Urinary bladder (tissue), 4 donors: Measurements from ENCODE around the gene PRDM16. TPM values are rescaled to one million over a fixed set of nuclear protein-coding genes. Genes with fewer than 3 reads are reported as not detected.

ENCODE experiments used
- DNase-seq: peaks from one replicate; pipeline ENCODE4 v3.0.0-alpha.2; 2015; ENCODE audit errors: extremely low spot score
- H3K27ac ChIP-seq: one replicate; pipeline ENCODE4 v1.5.1; 2013; ENCODE audit warnings: low read depth, mild to moderate bottlenecking, moderate library complexity
- H3K36me3 ChIP-seq: one replicate; pipeline ENCODE4 v1.6.1; 2013; ENCODE audit warnings: mild to moderate bottlenecking, moderate library complexity; ENCODE audit not compliant: insufficient read depth
- H3K4me1 ChIP-seq: one replicate; pipeline ENCODE4 v1.6.1; 2013; ENCODE audit warnings: mild to moderate bottlenecking, moderate library complexity; ENCODE audit not compliant: insufficient read depth
- H3K4me3 ChIP-seq: one replicate; pipeline ENCODE4 v1.5.1; 2013; ENCODE audit warnings: low read depth, low read length
- WGBS: extraction: QIAGEN DNeasy Blood & Tissue Kit; methylation state at CpG from one replicate; pipeline ENCODE4 v1.1.7; 2013; 5-methylcytosine and 5-hydroxymethylcytosine counted together
- polyA plus RNA-seq: library from polyadenylated mRNA; stranded (reverse); fragments of 200-250 nt; gene quantifications from one replicate; pipeline ENCODE4 v1.2.3, GENCODE V29; 2013
- total RNA-seq: library from RNA; depleted of rRNA; stranded (reverse); fragments of >200 nt; gene quantifications from one replicate; pipeline ENCODE4 v1.2.3, GENCODE V29; 2014
- donor health status: healthy with polysubstance abuse.
- donor health status: healthy.

The PRDM16 gene
- total and polyA plus RNA-seq, 2 donors: 2.8 to 3.7 TPM

- no peak overlapping the region for H3K4me3 ChIP-seq
- H3K4me1 ChIP-seq: no peaks in the 10 kb centered on the region
- no peaks in the 10 kb centered on the region for H3K36me3 ChIP-seq
- DNase-seq: no peak
- no peak overlapping the region for H3K27ac ChIP-seq
- WGBS: 74% methylated on average over 28 of the region's 28 CpGs
Observed at GRCh38 chr1:3465091-3465934, 396.3 kb downstream of the PRDM16 start.

GRCh38 chr1:3465935-3466321 is 396.9 kb downstream of the PRDM16 start:
- Histone ChIP-seq H3K27ac (no peak overlapping the region), H3K4me3 (no peak overlapping the region), H3K36me3 (no peaks in the 10 kb centered on the region), H3K4me1 (no peaks in the 10 kb centered on the region)
- no peak for DNase-seq
- WGBS: 83% methylated on average over 17 of the region's 17 CpGs

- H3K36me3 ChIP-seq: no peaks in the 10 kb centered on the region
- WGBS: 88% methylated on average over 16 of the region's 16 CpGs
- no peak overlapping the region for H3K4me3 ChIP-seq
- H3K27ac ChIP-seq: no peak overlapping the region
- DNase-seq: no peak
- H3K4me1 ChIP-seq: no peaks in the 10 kb centered on the region
Observed at GRCh38 chr1:3466366-3467075, 397.5 kb downstream of the PRDM16 start.

GRCh38 chr1:3467096-3468036 is 398.4 kb downstream of the PRDM16 start:
- 72% methylated on average over 35 of the region's 35 CpGs for WGBS
- H3K4me1 ChIP-seq: no peaks in the 10 kb centered on the region
- DNase-seq: no peak
- no peaks in the 10 kb centered on the region for H3K36me3 ChIP-seq
- H3K27ac ChIP-seq: no peak overlapping the region
- no peak overlapping the region for H3K4me3 ChIP-seq

GRCh38 chr1:3468236-3469103 is 399.5 kb downstream of the PRDM16 start:
- Histone ChIP-seq H3K36me3 (no peaks in the 10 kb centered on the region), H3K4me3 (no peak overlapping the region), H3K4me1 (no peaks in the 10 kb centered on the region), H3K27ac (no peak overlapping the region)
- DNase-seq: no peak
- WGBS: 85% methylated on average over 34 of the region's 34 CpGs

GRCh38 chr1:3469104-3469848 is 400.3 kb downstream of the PRDM16 start:
- Histone ChIP-seq H3K27ac (no peak overlapping the region), H3K36me3 (no peaks in the 10 kb centered on the region), H3K4me3 (no peak overlapping the region), H3K4me1 (no peaks in the 10 kb centered on the region)
- WGBS: 93% methylated on average over 31 of the region's 31 CpGs
- DNase-seq: no peak

GRCh38 chr1:3469849-3470649 is 401.0 kb downstream of the PRDM16 start:
- Histone ChIP-seq H3K27ac (no peak overlapping the region), H3K36me3 (no peaks in the 10 kb centered on the region), H3K4me3 (no peak overlapping the region), H3K4me1 (no peaks in the 10 kb centered on the region)
- DNase-seq: no peak
- WGBS: 91% methylated on average over 17 of the region's 17 CpGs

GRCh38 chr1:3470650-3471355 is 401.8 kb downstream of the PRDM16 start:
- Histone ChIP-seq H3K4me3 (no peak overlapping the region), H3K27ac (no peak overlapping the region), H3K4me1 (no peaks in the 10 kb centered on the region), H3K36me3 (no peaks in the 10 kb centered on the region)
- WGBS: 85% methylated on average over 22 of the region's 22 CpGs
- DNase-seq: no peak

GRCh38 chr1:3471356-3472087 is 402.5 kb downstream of the PRDM16 start:
- Histone ChIP-seq H3K4me3 (no peak overlapping the region), H3K36me3 (no peaks in the 10 kb centered on the region), H3K4me1 (no peaks in the 10 kb centered on the region), H3K27ac (no peak overlapping the region)
- 29% methylated on average over 25 of the region's 25 CpGs for WGBS
- no peak for DNase-seq

- H3K4me3 ChIP-seq: no peak overlapping the region
- no peak for DNase-seq
- H3K36me3 ChIP-seq: no peaks in the 10 kb centered on the region
- WGBS: 74% methylated on average over 25 of the region's 25 CpGs
- no peak overlapping the region for H3K27ac ChIP-seq
- H3K4me1 ChIP-seq: no peaks in the 10 kb centered on the region
Observed at GRCh38 chr1:3472088-3472850, 403.3 kb downstream of the PRDM16 start.
